HepG2 (cell line): Measurements from ENCODE around the gene KIFC1. TPM values are rescaled to one million over a fixed set of nuclear protein-coding genes. Genes with fewer than 3 reads are reported as not detected.
"Not testable (repeated sequence)": the region's sequence is repeated elsewhere in the genome, so short reads cannot be mapped to it uniquely, and the experiment has no call there.

Source experiments
- ATAC-seq: fragments of 200-7000 bp; cut with Tn5 transposase; 3 replicates; pipeline ENCODE4 v1.9.1; 2020; ENCODE audit warnings: mild to moderate bottlenecking, moderate library complexity
- BruUV-seq: library from RNA; stranded (reverse); fragments of 400-500 nt; replicated peaks from 2 replicates; lab custom pipeline; 2021; lab: Mats Ljungman, UMichigan
- CTCF ChIA-PET: fragments of 300-600 bp; formaldehyde crosslinking; extraction: SDS; loops from one replicate; lab custom pipeline; 2021; ENCODE audit warnings: low total read pairs, inconsistent platforms, low intra/inter-chr PET ratio; lab: Yijun Ruan, JAX
- POLR2A ChIA-PET: fragments of 350-600 bp; sonication (Branson Sonifier 250); formaldehyde crosslinking; loops from one replicate; lab custom pipeline; 2020; ENCODE audit warnings: antibody characterized with exemption, inconsistent platforms; lab: Yijun Ruan, JAX
- DNase-seq: peaks from one replicate; pipeline ENCODE4 v3.0.0-alpha.2; 2015; ENCODE audit warnings: low spot score
- FAIRE-seq: peaks from 3 replicates; lab custom pipeline; 2011; peaks lifted over from hg19 to GRCh38; lab: Jason Lieb, UNC
- H2AFZ ChIP-seq: one replicate; pipeline ENCODE4 v1.6.1; 2011; ENCODE audit warnings: low read length, inconsistent platforms
- H3K27ac ChIP-seq: fragments of 300-600 bp; 3 replicates; pipeline ENCODE4 v1.8.0; 2011; ENCODE audit warnings: mixed run types, mild to moderate bottlenecking, mixed read lengths, low read length, inconsistent platforms; ENCODE audit not compliant: insufficient read depth; ENCODE audit errors: extremely low read length
- H3K27me3 ChIP-seq, 2 experiments: fragments of 200-600 bp in 1 of 2; 2 replicates in 1 of 2; 3 replicates in 1 of 2; pipeline versions ENCODE4 v1.6.0 to v1.8.0; 2011; ENCODE audit warnings: low read length in 2 of 2, mild to moderate bottlenecking in 2 of 2, moderate library complexity in 2 of 2, inconsistent platforms in 1 of 2; ENCODE audit not compliant: insufficient read depth in 2 of 2, control insufficient read depth in 1 of 2
- H3K36me3 ChIP-seq, 2 experiments: fragments of 200-600 bp in 1 of 2; replicated peaks in 1 of 2; 2 replicates in 1 of 2; 3 replicates in 1 of 2; pipeline versions ENCODE4 v1.5.1 to v1.8.0; 2011; ENCODE audit warnings: low read length in 2 of 2, inconsistent platforms in 1 of 2; ENCODE audit not compliant: insufficient read depth in 2 of 2, control insufficient read depth in 1 of 2
- H3K4me1 ChIP-seq: 2 replicates; pipeline ENCODE4 v1.5.1; 2012; ENCODE audit warnings: low read length, inconsistent platforms; ENCODE audit not compliant: insufficient read depth
- H3K4me2 ChIP-seq: 2 replicates; pipeline ENCODE4 v1.6.0; 2011; ENCODE audit warnings: low read depth, low read length, inconsistent platforms
- H3K4me3 ChIP-seq, 3 experiments: fragments of 200-600 bp in 1 of 3; sonication (generic), shearing (Covaris generic) in 1 of 3; replicated peaks in 1 of 3; 2 replicates each; pipeline ENCODE4 v1.5.1; 2011 to 2016; ENCODE audit warnings: low read length in 3 of 3, inconsistent platforms in 2 of 3, low read depth in 2 of 3, mild to moderate bottlenecking in 2 of 3, control low read depth in 1 of 3, mixed read lengths in 1 of 3; ENCODE audit not compliant: insufficient read depth in 1 of 3
- H3K79me2 ChIP-seq: one replicate; pipeline ENCODE4 v1.6.1; 2011; ENCODE audit warnings: low read length, inconsistent platforms; ENCODE audit not compliant: insufficient read depth
- H3K9ac ChIP-seq: 2 replicates; pipeline ENCODE4 v1.6.0; 2011; ENCODE audit warnings: mild to moderate bottlenecking, low read depth, low read length, inconsistent platforms; ENCODE audit not compliant: insufficient read depth
- H3K9me3 ChIP-seq: 2 replicates; pipeline ENCODE4 v1.5.1; 2012; ENCODE audit warnings: mild to moderate bottlenecking, low read length
- H4K20me1 ChIP-seq: 2 replicates; pipeline ENCODE4 v1.6.0; 2011; ENCODE audit warnings: inconsistent platforms, mild to moderate bottlenecking, low read length, moderate library complexity; ENCODE audit not compliant: insufficient read depth
- FOXC1 ChIP-seq: sonication (generic); formaldehyde crosslinking; IDR thresholded peaks from 2 replicates; pipeline ENCODE4 v1.8.0; 2022; ENCODE audit warnings: mild to moderate bottlenecking, missing genetic modification reagents, borderline replicate concordance
- GATAD1 ChIP-seq: IDR thresholded peaks from 2 replicates; pipeline ENCODE4 v1.6.1; 2016; ENCODE audit warnings: missing genetic modification reagents, missing compliant biosample characterization
- MXI1 ChIP-seq: IDR thresholded peaks from 3 replicates; pipeline ENCODE4 v1.6.1; 2012; ENCODE audit warnings: low read depth, low read length, inconsistent platforms, borderline replicate concordance
- PRPF4 ChIP-seq: fragments of 200-400 bp; formaldehyde crosslinking; IDR thresholded peaks from 2 replicates; pipeline ENCODE4 v1.6.1; 2016; ENCODE audit warnings: low read length, low read depth; ENCODE audit not compliant: poor library complexity, severe bottlenecking
- SP2 ChIP-seq: sonication (generic); formaldehyde crosslinking; IDR thresholded peaks from 2 replicates; pipeline ENCODE4 v1.5.1; 2020; ENCODE audit warnings: mild to moderate bottlenecking, missing genetic modification reagents
- TP53 ChIP-seq: sonication (generic); formaldehyde crosslinking; conservative IDR thresholded peaks from 2 replicates; pipeline ENCODE4 v1.4.0; 2020; ENCODE audit warnings: missing genetic modification reagents
- U2AF1 ChIP-seq: fragments of 200-400 bp; formaldehyde crosslinking; optimal IDR thresholded peaks from 2 replicates; pipeline ENCODE3; 2017; ENCODE audit warnings: mild to moderate bottlenecking, low read depth, low read length
- ZNF557 ChIP-seq: sonication (generic); formaldehyde crosslinking; IDR thresholded peaks from 2 replicates; pipeline ENCODE4 v1.4.0; 2020; ENCODE audit warnings: missing genetic modification reagents
- WGBS: methylation state at CpG from one replicate; pipeline ENCODE4 v1.1.6; 2017; ENCODE audit warnings: low lambda C conversion rate; 5-methylcytosine and 5-hydroxymethylcytosine counted together
- in situ Hi-C: cut with HindIII; loops from 2 replicates; pipeline ENCODE4 v1.10.0; 2017; ENCODE audit warnings: low pct_unique_long_range_greater_than_20kb; ENCODE audit not compliant: extremely low pct_ligation_motif_present
- intact Hi-C: fragments of 100-400 bp; cut with micrococcal nuclease; formaldehyde crosslinking; loops from one replicate; pipeline ENCODE4 v1.10.0; 2022; ENCODE audit not compliant: unreplicated experiment
- polyA plus RNA-seq, 8 experiments: library from polyadenylated mRNA; depleted of rRNA in 3 of 8; stranded (reverse) in 7 of 8; unstranded in 1 of 8; fragments of >200 nt; fragmentation: Illumina TruSeq in 4 of 8; extraction: Trizol in 4 of 8; gene quantifications; 2 replicates each; pipeline versions ENCODE4 v1.2.1 to v1.2.3, GENCODE V29; 2011 to 2016; ENCODE audit warnings: low read depth in 4 of 8, missing spikeins in 1 of 8, mixed read lengths in 1 of 8; ENCODE audit not compliant: insufficient read depth in 1 of 8
- total RNA-seq, 5 experiments: library from RNA; depleted of rRNA; stranded (reverse); fragments of >200 nt; fragmentation: Illumina TruSeq; extraction: Trizol; gene quantifications; 2 replicates each; pipeline ENCODE4 v1.2.3, GENCODE V29; 2016; ENCODE audit warnings: low read depth in 1 of 5
- TF ChIP-seq, protein P1 (sequence below): sonication (generic); formaldehyde crosslinking; IDR thresholded peaks from 2 replicates; pipeline ENCODE4 v1.5.0; 2020; ENCODE audit warnings: mild to moderate bottlenecking, missing genetic modification reagents
- TF ChIP-seq, protein P2 (sequence below): IDR thresholded peaks from 2 replicates; pipeline ENCODE4 v1.6.1; 2016; ENCODE audit warnings: missing compliant biosample characterization, missing genetic modification reagents, borderline replicate concordance
- TF ChIP-seq, protein P3 (sequence below): IDR thresholded peaks from 2 replicates; pipeline ENCODE4 v1.4.0; 2020; ENCODE audit warnings: mild to moderate bottlenecking, missing genetic modification reagents

Gene KIFC1
- total and polyA plus RNA-seq, 2 of the 13 experiments (the other 11 are each of a cell fraction or from before 2014, with no cell fraction given): 25.0 to 45.5 TPM

DNA sequence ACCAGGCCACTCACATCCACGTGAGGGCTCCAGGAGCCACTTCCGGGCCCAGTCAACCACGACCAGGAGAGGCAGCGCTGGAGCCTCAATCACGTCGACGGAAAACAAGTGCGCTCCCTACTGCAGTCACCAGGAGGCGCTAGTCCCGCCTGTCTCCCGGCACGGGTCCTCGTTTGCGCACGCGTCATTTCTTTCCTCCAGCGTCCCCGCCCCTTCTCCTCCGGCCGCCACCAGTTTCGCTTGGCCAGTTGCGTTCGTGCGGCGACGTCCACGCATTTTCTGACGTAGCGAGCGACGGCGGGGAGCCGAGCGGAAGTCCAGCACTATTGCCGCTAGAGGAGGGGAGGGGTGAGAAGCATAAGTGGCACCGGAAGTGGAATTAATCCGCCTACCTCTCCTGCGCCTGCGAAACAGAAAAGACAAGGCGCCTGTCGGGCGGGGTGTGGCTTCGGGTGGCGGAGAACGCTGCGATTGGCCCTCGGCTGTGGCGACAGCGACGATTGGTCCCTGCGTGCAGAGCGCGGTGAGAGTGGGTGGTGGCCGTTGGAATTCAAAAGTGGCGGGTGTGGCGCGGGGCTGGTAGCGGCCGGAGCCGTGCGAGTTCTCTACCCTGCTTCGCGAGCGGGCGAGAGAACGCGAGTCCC, at the start of gene KIFC1 (continued):
- TF ChIP-seq, protein P1, sequence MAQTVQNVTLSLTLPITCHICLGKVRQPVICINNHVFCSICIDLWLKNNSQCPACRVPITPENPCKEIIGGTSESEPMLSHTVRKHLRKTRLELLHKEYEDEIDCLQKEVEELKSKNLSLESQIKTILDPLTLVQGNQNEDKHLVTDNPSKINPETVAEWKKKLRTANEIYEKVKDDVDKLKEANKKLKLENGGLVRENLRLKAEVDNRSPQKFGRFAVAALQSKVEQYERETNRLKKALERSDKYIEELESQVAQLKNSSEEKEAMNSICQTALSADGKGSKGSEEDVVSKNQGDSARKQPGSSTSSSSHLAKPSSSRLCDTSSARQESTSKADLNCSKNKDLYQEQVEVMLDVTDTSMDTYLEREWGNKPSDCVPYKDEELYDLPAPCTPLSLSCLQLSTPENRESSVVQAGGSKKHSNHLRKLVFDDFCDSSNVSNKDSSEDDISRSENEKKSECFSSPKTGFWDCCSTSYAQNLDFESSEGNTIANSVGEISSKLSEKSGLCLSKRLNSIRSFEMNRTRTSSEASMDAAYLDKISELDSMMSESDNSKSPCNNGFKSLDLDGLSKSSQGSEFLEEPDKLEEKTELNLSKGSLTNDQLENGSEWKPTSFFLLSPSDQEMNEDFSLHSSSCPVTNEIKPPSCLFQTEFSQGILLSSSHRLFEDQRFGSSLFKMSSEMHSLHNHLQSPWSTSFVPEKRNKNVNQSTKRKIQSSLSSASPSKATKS (CRISPR knock-in tag): peak; percentile 56; the same call in 1 of the 2 replicates
- TF ChIP-seq, protein P2, sequence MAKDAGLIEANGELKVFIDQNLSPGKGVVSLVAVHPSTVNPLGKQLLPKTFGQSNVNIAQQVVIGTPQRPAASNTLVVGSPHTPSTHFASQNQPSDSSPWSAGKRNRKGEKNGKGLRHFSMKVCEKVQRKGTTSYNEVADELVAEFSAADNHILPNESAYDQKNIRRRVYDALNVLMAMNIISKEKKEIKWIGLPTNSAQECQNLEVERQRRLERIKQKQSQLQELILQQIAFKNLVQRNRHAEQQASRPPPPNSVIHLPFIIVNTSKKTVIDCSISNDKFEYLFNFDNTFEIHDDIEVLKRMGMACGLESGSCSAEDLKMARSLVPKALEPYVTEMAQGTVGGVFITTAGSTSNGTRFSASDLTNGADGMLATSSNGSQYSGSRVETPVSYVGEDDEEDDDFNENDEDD (CRISPR knock-in tag): peak; percentile 97
- TF ChIP-seq U2AF1 (peak; percentile 66), FOXC1 (CRISPR knock-in tag) (peak; percentile 96; the same call in 1 of the 2 replicates), PRPF4 (no peak), MXI1 (peak; percentile 86), GATAD1 (CRISPR knock-in tag) (peak; percentile 90), SP2 (peak; percentile 93), ZNF557 (CRISPR knock-in tag) (0 out of 2 replicates have a peak, but pooled peaks have one; percentile 65), TP53 (no peak)
- TF ChIP-seq, protein P3, sequence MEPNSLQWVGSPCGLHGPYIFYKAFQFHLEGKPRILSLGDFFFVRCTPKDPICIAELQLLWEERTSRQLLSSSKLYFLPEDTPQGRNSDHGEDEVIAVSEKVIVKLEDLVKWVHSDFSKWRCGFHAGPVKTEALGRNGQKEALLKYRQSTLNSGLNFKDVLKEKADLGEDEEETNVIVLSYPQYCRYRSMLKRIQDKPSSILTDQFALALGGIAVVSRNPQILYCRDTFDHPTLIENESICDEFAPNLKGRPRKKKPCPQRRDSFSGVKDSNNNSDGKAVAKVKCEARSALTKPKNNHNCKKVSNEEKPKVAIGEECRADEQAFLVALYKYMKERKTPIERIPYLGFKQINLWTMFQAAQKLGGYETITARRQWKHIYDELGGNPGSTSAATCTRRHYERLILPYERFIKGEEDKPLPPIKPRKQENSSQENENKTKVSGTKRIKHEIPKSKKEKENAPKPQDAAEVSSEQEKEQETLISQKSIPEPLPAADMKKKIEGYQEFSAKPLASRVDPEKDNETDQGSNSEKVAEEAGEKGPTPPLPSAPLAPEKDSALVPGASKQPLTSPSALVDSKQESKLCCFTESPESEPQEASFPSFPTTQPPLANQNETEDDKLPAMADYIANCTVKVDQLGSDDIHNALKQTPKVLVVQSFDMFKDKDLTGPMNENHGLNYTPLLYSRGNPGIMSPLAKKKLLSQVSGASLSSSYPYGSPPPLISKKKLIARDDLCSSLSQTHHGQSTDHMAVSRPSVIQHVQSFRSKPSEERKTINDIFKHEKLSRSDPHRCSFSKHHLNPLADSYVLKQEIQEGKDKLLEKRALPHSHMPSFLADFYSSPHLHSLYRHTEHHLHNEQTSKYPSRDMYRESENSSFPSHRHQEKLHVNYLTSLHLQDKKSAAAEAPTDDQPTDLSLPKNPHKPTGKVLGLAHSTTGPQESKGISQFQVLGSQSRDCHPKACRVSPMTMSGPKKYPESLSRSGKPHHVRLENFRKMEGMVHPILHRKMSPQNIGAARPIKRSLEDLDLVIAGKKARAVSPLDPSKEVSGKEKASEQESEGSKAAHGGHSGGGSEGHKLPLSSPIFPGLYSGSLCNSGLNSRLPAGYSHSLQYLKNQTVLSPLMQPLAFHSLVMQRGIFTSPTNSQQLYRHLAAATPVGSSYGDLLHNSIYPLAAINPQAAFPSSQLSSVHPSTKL (CRISPR knock-in tag): peak; percentile 80

DNA sequence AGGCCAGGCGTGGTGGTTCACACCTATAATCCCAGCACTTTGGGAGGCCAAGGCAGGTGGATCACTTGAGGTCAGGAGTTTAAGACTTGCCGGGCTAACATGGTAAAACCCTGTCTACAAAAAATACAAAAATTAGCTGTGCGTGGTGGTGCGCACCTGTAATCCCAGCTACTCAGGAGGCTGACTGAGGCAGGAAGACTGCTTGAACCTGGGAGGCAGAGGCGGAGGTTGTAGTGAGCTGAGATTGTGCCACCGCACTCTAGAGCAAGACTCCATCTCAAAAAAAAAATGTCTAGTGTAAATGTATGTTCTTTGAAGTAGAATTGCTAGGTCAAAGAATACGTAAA, 48.0 kb upstream of the KIFC1 start:
- not testable (repeated sequence) for BruUV-seq, H3K79me2 ChIP-seq

More for the DNA sequence above, 48.0 kb upstream of the KIFC1 start:
- H2AFZ ChIP-seq, H3K4me2 ChIP-seq, H3K27ac ChIP-seq, H3K9ac ChIP-seq, H3K4me1 ChIP-seq, ATAC-seq, in situ Hi-C loops, FAIRE-seq, H3K9me3 ChIP-seq, H3K36me3 ChIP-seq, H3K4me3 ChIP-seq, intact Hi-C loops, H4K20me1 ChIP-seq, DNase-seq: not testable (repeated sequence)
- ChIA-PET POLR2A (interaction anchor here (2.1 kb wide), 1 partner anchor 26 kb away, joined by 4 read pairs; the partner anchor contains the start of gene ZBTB22), CTCF (interaction anchor here (1.1 kb wide), 1 partner anchor 64 kb away, joined by 4 read pairs; no protein-coding TSS in a partner anchor)
- WGBS: 58% methylated on average over 7 of the region's 7 CpGs
- H3K27me3 ChIP-seq: peaks cover 0 to 30% of the 10 kb centered on the region in 2 experiments; a peak in 2 of 5 replicates
